HepG2 (cell line): ENCODE results near the gene RTL3. TPM values are rescaled to one million over a fixed set of nuclear protein-coding genes. Genes with fewer than 3 reads are reported as not detected.

Experiments
- ATAC-seq: fragments of 200-7000 bp; cut with Tn5 transposase; 3 replicates; pipeline ENCODE4 v1.9.1; 2020; ENCODE audit warnings: mild to moderate bottlenecking, moderate library complexity
- BruUV-seq: library from RNA; stranded (reverse); fragments of 400-500 nt; replicated peaks from 2 replicates; lab custom pipeline; 2021; lab: Mats Ljungman, UMichigan
- CTCF ChIA-PET: fragments of 300-600 bp; formaldehyde crosslinking; extraction: SDS; loops from one replicate; lab custom pipeline; 2021; ENCODE audit warnings: low total read pairs, inconsistent platforms, low intra/inter-chr PET ratio; lab: Yijun Ruan, JAX
- POLR2A ChIA-PET: fragments of 350-600 bp; sonication (Branson Sonifier 250); formaldehyde crosslinking; loops from one replicate; lab custom pipeline; 2020; ENCODE audit warnings: antibody characterized with exemption, inconsistent platforms; lab: Yijun Ruan, JAX
- DNase-seq: peaks from one replicate; pipeline ENCODE4 v3.0.0-alpha.2; 2015; ENCODE audit warnings: low spot score
- FAIRE-seq: peaks from 3 replicates; lab custom pipeline; 2011; peaks lifted over from hg19 to GRCh38; lab: Jason Lieb, UNC
- H2AFZ ChIP-seq: one replicate; pipeline ENCODE4 v1.6.1; 2011; ENCODE audit warnings: low read length, inconsistent platforms
- H3K27ac ChIP-seq: fragments of 300-600 bp; 3 replicates; pipeline ENCODE4 v1.8.0; 2011; ENCODE audit warnings: mixed run types, mild to moderate bottlenecking, mixed read lengths, low read length, inconsistent platforms; ENCODE audit not compliant: insufficient read depth; ENCODE audit errors: extremely low read length
- H3K27me3 ChIP-seq, 2 experiments: fragments of 200-600 bp in 1 of 2; 2 replicates in 1 of 2; 3 replicates in 1 of 2; pipeline versions ENCODE4 v1.6.0 to v1.8.0; 2011; ENCODE audit warnings: low read length in 2 of 2, mild to moderate bottlenecking in 2 of 2, moderate library complexity in 2 of 2, inconsistent platforms in 1 of 2; ENCODE audit not compliant: insufficient read depth in 2 of 2, control insufficient read depth in 1 of 2
- H3K36me3 ChIP-seq, 2 experiments: fragments of 200-600 bp in 1 of 2; replicated peaks in 1 of 2; 2 replicates in 1 of 2; 3 replicates in 1 of 2; pipeline versions ENCODE4 v1.5.1 to v1.8.0; 2011; ENCODE audit warnings: low read length in 2 of 2, inconsistent platforms in 1 of 2; ENCODE audit not compliant: insufficient read depth in 2 of 2, control insufficient read depth in 1 of 2
- H3K4me1 ChIP-seq: 2 replicates; pipeline ENCODE4 v1.5.1; 2012; ENCODE audit warnings: low read length, inconsistent platforms; ENCODE audit not compliant: insufficient read depth
- H3K4me2 ChIP-seq: 2 replicates; pipeline ENCODE4 v1.6.0; 2011; ENCODE audit warnings: low read depth, low read length, inconsistent platforms
- H3K4me3 ChIP-seq, 3 experiments: fragments of 200-600 bp in 1 of 3; sonication (generic), shearing (Covaris generic) in 1 of 3; replicated peaks in 1 of 3; 2 replicates each; pipeline ENCODE4 v1.5.1; 2011 to 2016; ENCODE audit warnings: low read length in 3 of 3, inconsistent platforms in 2 of 3, low read depth in 2 of 3, mild to moderate bottlenecking in 2 of 3, control low read depth in 1 of 3, mixed read lengths in 1 of 3; ENCODE audit not compliant: insufficient read depth in 1 of 3
- H3K79me2 ChIP-seq: one replicate; pipeline ENCODE4 v1.6.1; 2011; ENCODE audit warnings: low read length, inconsistent platforms; ENCODE audit not compliant: insufficient read depth
- H3K9ac ChIP-seq: 2 replicates; pipeline ENCODE4 v1.6.0; 2011; ENCODE audit warnings: mild to moderate bottlenecking, low read depth, low read length, inconsistent platforms; ENCODE audit not compliant: insufficient read depth
- H3K9me3 ChIP-seq: 2 replicates; pipeline ENCODE4 v1.5.1; 2012; ENCODE audit warnings: mild to moderate bottlenecking, low read length
- H4K20me1 ChIP-seq: 2 replicates; pipeline ENCODE4 v1.6.0; 2011; ENCODE audit warnings: inconsistent platforms, mild to moderate bottlenecking, low read length, moderate library complexity; ENCODE audit not compliant: insufficient read depth
- ADNP ChIP-seq: sonication (generic); formaldehyde crosslinking; IDR thresholded peaks from 2 replicates; pipeline ENCODE4 v1.4.0; 2020; ENCODE audit warnings: missing genetic modification reagents
- AKAP8 ChIP-seq: sonication (generic); formaldehyde crosslinking; IDR thresholded peaks from 2 replicates; pipeline ENCODE4 v1.5.1; 2020; ENCODE audit warnings: mild to moderate bottlenecking, missing genetic modification reagents
- KIAA2018 ChIP-seq: sonication (generic); formaldehyde crosslinking; IDR thresholded peaks from 2 replicates; pipeline ENCODE4 v1.5.0; 2020; ENCODE audit warnings: mild to moderate bottlenecking, missing genetic modification reagents, borderline replicate concordance
- KLF15 ChIP-seq: sonication (generic); formaldehyde crosslinking; IDR thresholded peaks from 2 replicates; pipeline ENCODE4 v1.8.1; 2023; ENCODE audit warnings: borderline replicate concordance, mild to moderate bottlenecking, inconsistent platforms, missing genetic modification reagents, mixed read lengths
- MAFG ChIP-seq: sonication (generic); formaldehyde crosslinking; IDR thresholded peaks from 2 replicates; pipeline ENCODE4 v1.5.1; 2020; ENCODE audit warnings: mild to moderate bottlenecking, missing genetic modification reagents
- MATR3 ChIP-seq: sonication (generic); formaldehyde crosslinking; IDR thresholded peaks from 2 replicates; pipeline ENCODE4 v1.4.0; 2020; ENCODE audit warnings: missing genetic modification reagents
- SETDB1 ChIP-seq: sonication (generic); formaldehyde crosslinking; IDR thresholded peaks from 2 replicates; pipeline ENCODE4 v1.5.1; 2020; ENCODE audit warnings: missing genetic modification reagents, mild to moderate bottlenecking, borderline replicate concordance
- SYNCRIP ChIP-seq: fragments of 200-400 bp; formaldehyde crosslinking; IDR thresholded peaks from 2 replicates; pipeline ENCODE4 v1.6.1; 2018; ENCODE audit warnings: mild to moderate bottlenecking, low read depth, low read length; ENCODE audit not compliant: insufficient read depth
- THAP11 ChIP-seq: IDR thresholded peaks from 2 replicates; pipeline ENCODE4 v1.6.1; 2016; ENCODE audit warnings: missing biosample characterization, missing genetic modification reagents
- YY1 ChIP-seq: IDR thresholded peaks from 2 replicates; pipeline ENCODE4 v1.6.1; 2011; ENCODE audit warnings: low read length, low read depth, moderate library complexity, mild to moderate bottlenecking; ENCODE audit not compliant: insufficient read depth, insufficient replicate concordance
- ZNF652 ChIP-seq: IDR thresholded peaks from 2 replicates; pipeline ENCODE4 v1.6.1; 2016; ENCODE audit warnings: low read depth, borderline replicate concordance
- ZNF878 ChIP-seq: sonication (generic); formaldehyde crosslinking; IDR thresholded peaks from 2 replicates; pipeline ENCODE4 v1.8.1; 2023; ENCODE audit warnings: mild to moderate bottlenecking, missing genetic modification reagents, moderate library complexity
- WGBS: methylation state at CpG from one replicate; pipeline ENCODE4 v1.1.6; 2017; ENCODE audit warnings: low lambda C conversion rate; 5-methylcytosine and 5-hydroxymethylcytosine counted together
- in situ Hi-C: cut with HindIII; loops from 2 replicates; pipeline ENCODE4 v1.10.0; 2017; ENCODE audit warnings: low pct_unique_long_range_greater_than_20kb; ENCODE audit not compliant: extremely low pct_ligation_motif_present
- intact Hi-C: fragments of 100-400 bp; cut with micrococcal nuclease; formaldehyde crosslinking; loops from one replicate; pipeline ENCODE4 v1.10.0; 2022; ENCODE audit not compliant: unreplicated experiment
- polyA plus RNA-seq, 8 experiments: library from polyadenylated mRNA; depleted of rRNA in 3 of 8; stranded (reverse) in 7 of 8; unstranded in 1 of 8; fragments of >200 nt; fragmentation: Illumina TruSeq in 4 of 8; extraction: Trizol in 4 of 8; gene quantifications; 2 replicates each; pipeline versions ENCODE4 v1.2.1 to v1.2.3, GENCODE V29; 2011 to 2016; ENCODE audit warnings: low read depth in 4 of 8, missing spikeins in 1 of 8, mixed read lengths in 1 of 8; ENCODE audit not compliant: insufficient read depth in 1 of 8
- total RNA-seq, 5 experiments: library from RNA; depleted of rRNA; stranded (reverse); fragments of >200 nt; fragmentation: Illumina TruSeq; extraction: Trizol; gene quantifications; 2 replicates each; pipeline ENCODE4 v1.2.3, GENCODE V29; 2016; ENCODE audit warnings: low read depth in 1 of 5
- TF ChIP-seq, protein P1 (sequence below): sonication (generic); formaldehyde crosslinking; IDR thresholded peaks from 2 replicates; pipeline ENCODE4 v1.8.1; 2023; ENCODE audit warnings: mild to moderate bottlenecking, missing genetic modification reagents, borderline replicate concordance
- TF ChIP-seq, protein P2 (sequence below): sonication (generic); formaldehyde crosslinking; IDR thresholded peaks from 2 replicates; pipeline ENCODE4 v1.4.0; 2020; ENCODE audit warnings: low read depth, missing genetic modification reagents

The RTL3 gene
- total and polyA plus RNA-seq, 2 of the 13 experiments (the other 11 are each of a cell fraction or from before 2014, with no cell fraction given): not detected

DNA sequence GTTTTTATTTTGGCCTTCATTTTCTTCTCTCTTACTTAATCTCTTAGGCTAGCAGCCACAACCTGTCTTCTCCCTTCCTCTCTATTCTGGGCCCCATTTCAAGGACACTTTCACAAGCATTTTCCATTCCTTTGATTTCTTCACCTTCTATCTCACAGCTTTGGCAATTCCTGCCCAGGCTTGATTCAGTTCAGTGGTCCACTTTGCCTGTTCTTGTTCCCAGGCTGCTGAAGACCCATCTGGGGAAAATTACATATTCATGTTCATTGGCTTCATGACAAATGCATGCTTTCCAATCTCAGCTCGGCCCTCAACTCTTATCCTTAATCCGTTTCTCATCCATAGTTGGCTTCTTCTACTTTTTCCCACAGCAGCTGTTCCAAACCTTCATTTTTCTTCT, 49.7 kb upstream of the RTL3 start:
- ATAC-seq (no peak), FAIRE-seq (no peak), DNase-seq (no peak)
- Histone ChIP-seq H4K20me1 (no peaks in the 10 kb centered on the region), H3K4me3 (no peak overlapping the region), H3K79me2 (no peaks in the 10 kb centered on the region), H2AFZ (no peak overlapping the region), H3K36me3 (no peaks in the 10 kb centered on the region), H3K4me1 (no peaks in the 10 kb centered on the region), H3K27ac (no peak overlapping the region), H3K9ac (no peak overlapping the region), H3K9me3 (no peaks in the 10 kb centered on the region), H3K27me3 (no peaks in the 10 kb centered on the region), H3K4me2 (no peak overlapping the region)
- WGBS: 6% methylated on average over 2 of the region's 2 CpGs
- in situ Hi-C loops: no loop called here
- BruUV-seq: no TSS peak
- ChIA-PET CTCF (no interaction called here), POLR2A (no interaction called here)
- intact Hi-C loops: no loop called here
- TF ChIP-seq ADNP (CRISPR knock-in tag) (no peak), AKAP8 (CRISPR knock-in tag) (no peak), MATR3 (CRISPR knock-in tag) (no peak), YY1 (no peak), SETDB1 (CRISPR knock-in tag) (no peak), ZNF652 (CRISPR knock-in tag) (no peak), ZNF878 (CRISPR knock-in tag) (no peak), SYNCRIP (no peak), MAFG (CRISPR knock-in tag) (no peak), KIAA2018 (CRISPR knock-in tag) (no peak), KLF15 (CRISPR knock-in tag) (no peak), THAP11 (CRISPR knock-in tag) (no peak)
- TF ChIP-seq, protein P1, sequence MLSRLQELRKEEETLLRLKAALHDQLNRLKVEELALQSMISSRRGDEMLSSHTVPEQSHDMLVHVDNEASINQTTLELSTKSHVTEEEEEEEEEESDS: no peak
- TF ChIP-seq, protein P2, sequence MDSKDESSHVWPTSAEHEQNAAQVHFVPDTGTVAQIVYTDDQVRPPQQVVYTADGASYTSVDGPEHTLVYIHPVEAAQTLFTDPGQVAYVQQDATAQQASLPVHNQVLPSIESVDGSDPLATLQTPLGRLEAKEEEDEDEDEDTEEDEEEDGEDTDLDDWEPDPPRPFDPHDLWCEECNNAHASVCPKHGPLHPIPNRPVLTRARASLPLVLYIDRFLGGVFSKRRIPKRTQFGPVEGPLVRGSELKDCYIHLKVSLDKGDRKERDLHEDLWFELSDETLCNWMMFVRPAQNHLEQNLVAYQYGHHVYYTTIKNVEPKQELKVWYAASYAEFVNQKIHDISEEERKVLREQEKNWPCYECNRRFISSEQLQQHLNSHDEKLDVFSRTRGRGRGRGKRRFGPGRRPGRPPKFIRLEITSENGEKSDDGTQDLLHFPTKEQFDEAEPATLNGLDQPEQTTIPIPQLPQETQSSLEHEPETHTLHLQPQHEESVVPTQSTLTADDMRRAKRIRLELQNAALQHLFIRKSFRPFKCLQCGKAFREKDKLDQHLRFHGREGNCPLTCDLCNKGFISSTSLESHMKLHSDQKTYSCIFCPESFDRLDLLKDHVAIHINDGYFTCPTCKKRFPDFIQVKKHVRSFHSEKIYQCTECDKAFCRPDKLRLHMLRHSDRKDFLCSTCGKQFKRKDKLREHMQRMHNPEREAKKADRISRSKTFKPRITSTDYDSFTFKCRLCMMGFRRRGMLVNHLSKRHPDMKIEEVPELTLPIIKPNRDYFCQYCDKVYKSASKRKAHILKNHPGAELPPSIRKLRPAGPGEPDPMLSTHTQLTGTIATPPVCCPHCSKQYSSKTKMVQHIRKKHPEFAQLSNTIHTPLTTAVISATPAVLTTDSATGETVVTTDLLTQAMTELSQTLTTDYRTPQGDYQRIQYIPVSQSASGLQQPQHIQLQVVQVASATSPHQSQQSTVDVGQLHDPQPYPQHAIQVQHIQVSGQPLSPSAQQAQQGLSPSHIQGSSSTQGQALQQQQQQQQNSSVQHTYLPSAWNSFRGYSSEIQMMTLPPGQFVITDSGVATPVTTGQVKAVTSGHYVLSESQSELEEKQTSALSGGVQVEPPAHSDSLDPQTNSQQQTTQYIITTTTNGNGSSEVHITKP (CRISPR knock-in tag): no peak
